ENCODE results near the gene CHRNA4.

- no peak for TF ChIP-seq TAF1 (IDR thresholded peaks at IDR 0.05; ENCODE audit: borderline replicate concordance, insufficient read depth, low read length)
- TF ChIP-seq POLR2AphosphoS5 (IDR thresholded peaks at IDR 0.05; ENCODE audit: low read depth, low read length): no peak
These were observed 14.7 kb downstream of the CHRNA4 start for GRCh38 chr20:63346131-63347080.

All from PFSK-1 (cell line).